GM21447 (cell line): Measurements from ENCODE around the gene BCL2.

ENCODE experiments used
- ATAC-seq: cut with Tn5 transposase; IDR thresholded peaks from one replicate; pipeline ENCODE4 v1.9.1; 2021; ENCODE audit not compliant: unreplicated experiment

The BCL2 gene

DNA sequence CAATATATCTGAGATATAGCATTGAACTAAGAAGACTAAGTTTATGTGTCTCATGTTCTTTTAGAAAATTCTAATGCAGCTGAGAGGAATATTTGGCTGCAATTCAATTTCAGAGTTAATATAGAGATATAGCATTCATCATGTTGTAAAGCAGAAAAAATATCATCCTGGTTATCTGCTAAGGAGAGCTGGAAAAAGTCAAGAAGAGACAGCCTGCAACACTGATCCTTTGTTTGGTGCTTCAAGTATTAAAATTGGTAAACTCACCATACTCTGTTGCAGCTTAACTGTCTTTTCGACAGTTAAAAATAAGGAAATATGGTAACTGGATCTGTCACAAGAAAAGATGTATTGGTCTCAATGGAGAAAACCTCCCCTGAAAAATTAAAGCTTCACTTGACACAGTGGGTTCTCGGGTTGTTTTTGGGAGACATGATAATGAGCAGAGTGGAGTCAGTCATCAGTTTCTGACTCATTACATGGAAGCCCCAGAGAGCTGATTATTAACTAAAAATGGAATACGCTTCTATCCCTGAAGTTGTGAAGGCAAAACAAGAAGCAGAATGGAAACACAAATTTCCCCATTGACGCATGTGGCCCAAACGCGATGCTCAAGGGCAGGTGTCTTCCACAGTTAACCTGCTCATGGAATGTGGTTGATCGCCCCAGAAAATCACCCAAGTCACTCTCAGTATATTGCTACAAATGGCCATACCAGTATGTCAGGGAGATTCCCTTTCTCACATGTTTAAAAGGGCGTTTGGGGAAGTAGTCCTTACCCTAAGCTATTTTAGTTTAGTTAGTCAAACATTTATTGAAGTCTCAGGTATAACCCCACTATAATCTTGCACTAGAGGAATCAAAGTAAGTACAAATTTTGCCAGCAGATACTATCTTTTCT is 8.2 kb downstream of the BCL2 start:
- peak; percentile 68 for ATAC-seq

DNA sequence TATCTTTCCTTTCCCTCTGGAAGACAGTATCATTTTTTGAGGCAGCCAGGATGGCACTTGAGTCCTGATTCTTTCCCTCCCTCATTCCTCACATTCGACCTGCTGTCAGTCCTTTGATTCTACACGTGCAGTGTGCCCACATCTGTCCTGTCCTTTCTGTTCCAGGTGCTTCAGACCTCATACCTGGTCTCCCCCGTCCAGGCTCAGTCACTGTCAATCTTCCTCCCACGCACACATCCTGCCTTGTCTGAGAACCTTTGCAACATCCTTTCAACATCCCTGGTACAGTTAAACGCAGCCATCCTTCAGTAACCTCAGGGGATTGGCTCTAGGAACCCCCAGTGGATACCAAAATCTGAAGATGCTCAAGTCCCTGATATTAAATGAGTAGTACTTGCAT is 10.1 kb downstream of the BCL2 start:
- ATAC-seq, result no peak

DNA sequence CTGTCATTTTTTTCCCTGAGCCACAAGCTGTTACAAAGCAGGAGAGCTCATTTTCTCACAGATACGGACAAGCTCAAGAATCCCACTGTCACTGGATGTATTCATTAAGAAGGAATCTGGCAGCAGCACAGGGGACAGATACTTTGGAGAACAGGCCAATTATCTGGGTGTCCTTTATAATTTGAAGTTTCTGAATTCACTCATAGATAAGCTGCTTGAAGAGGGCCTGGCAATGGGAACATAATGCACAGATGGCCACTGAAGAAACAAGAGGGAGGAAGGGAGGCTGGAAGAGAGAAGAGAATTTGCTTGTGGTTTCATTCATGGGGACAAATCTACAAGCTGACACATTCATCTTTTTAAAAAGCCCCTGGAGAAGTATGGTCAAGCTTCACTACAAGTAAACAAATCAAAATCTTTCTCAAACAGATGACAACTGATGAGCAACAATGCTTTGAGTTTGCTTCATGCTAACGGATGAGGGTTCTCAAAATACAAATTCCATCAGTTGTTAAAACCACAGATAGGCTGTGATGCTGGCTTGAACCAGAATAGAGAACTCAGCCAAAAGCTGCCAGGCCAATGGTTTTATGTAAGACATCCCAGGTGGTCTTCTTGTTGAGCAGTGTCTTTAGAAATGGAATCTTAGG is 11.9 kb downstream of the BCL2 start:
- no peak for ATAC-seq

DNA sequence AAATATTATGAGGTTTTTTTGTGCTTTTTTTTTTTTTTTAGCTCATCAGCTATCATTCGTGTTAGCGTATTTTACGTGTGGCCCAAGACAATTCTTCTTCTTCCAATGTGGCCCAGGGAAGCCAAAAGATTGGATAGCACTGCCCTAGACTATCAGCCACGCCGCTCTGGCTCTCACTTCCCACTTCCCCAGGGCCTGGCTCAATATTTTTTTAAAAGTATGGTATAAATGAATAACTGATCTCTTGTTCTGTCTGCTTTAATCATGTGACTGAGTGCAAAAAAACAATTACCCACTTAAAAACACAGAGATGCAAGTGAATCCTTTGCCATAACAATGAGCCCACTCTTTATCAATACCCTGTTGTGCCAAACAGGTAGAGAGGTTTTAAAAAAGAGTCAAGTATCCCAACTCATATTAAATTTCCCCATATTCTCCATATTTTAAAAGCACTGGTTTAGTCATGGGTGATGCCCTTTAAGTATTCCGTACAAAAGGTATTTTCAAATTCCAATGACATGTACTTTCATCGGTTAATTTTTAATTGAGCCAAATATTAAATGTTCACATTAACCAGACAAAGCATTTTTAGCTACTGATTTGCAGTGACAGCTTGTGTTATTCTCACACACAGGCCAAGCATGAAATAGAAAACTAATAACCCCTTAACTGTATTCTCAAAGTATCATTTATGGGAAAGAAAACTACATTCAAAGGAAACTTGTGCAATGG is 12.6 kb downstream of the BCL2 start:
- no peak for ATAC-seq

DNA sequence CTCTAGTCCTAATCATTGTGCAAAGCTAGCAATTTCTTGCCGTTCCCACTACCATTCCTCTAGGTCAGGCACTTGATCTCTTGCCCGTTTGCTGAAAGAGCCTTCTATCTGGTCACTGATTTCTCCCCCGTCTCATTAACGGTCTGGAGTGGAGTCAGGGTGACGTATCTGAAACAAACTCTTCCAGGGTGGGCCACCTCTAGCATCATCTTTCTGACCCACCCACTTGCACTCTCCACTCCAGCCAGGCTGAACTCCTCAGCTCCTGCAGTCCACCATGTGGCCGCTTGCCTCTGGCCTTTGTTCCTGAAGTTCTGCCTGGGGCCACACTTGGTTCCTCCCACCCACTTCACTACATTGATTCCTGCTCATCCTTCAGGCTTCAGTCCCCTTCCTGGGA is 13.3 kb downstream of the BCL2 start:
- no peak for ATAC-seq

DNA sequence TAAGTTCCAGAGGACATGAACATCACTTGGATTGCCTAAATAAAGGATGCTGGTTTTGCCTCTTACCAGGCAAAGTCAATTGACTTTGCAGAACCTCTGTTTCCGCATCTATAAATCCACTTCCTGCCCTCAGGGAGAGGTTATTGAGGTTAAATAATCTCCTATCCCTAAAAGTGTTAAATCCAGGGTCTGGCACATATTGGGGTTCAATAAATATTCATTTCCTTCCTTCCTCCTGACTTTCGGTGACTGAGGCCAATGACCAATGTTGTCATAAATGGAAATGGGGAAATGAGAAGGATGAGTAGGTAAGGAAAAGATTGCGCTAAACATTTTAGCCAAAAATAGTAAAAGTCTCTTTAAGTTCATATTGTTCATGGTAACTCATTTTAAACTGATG is 16.0 kb downstream of the BCL2 start:
- ATAC-seq, result no peak

DNA sequence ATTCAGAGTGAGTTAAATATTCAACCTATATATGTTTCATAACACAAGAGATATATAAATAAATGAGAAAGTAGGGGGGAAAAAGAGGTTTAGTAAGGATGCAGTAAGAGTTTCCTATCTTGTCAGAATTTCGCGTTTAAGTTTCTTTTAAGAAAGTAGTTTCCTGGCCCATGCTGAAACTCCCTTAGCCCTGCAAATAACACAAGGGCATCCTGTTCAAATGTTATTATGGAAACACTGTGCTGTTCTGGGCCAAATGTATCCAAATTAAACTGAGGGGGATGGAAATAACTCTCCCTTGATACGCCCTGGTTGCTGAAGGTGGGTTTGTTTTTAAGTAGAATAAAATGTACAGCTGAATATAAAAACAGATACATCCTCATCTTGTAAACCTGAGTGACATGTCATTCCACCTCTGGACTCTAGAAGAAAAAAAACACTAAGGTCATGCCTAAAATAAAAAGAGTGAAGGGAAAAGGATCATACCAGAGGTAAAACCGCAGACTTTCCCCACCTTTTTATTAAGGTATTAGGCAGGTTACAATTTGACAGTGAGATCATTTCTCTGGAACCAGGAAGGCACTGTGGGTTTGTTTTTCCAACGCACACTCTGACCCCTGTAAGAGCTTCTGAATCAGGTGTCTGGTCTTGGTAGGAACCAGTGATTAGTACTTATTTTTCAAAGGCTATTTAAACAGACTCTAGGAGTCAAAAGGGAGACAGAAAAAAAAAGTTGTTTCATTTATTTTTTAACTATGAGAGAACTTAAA is 16.7 kb downstream of the BCL2 start:
- ATAC-seq, result no peak

DNA sequence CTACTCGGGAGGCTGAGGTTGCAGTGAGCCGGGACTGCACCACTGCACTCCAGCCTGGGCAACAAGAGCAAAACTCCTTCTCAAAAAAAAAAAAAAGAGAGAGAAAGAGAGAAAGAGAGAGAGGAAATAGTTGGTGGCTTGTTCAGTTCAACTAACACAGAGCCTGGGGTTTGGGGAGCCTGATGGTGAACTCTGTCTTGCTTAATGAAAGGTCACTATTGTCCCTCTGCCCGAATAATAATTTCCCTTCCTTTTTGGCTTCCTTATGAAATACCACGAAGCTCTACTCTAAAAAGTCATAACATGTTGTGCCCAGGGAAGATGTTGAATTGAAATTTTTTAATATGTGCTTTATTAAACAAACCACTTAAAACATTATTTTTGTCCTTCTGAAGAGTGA is 17.3 kb downstream of the BCL2 start:
- ATAC-seq, result no peak

DNA sequence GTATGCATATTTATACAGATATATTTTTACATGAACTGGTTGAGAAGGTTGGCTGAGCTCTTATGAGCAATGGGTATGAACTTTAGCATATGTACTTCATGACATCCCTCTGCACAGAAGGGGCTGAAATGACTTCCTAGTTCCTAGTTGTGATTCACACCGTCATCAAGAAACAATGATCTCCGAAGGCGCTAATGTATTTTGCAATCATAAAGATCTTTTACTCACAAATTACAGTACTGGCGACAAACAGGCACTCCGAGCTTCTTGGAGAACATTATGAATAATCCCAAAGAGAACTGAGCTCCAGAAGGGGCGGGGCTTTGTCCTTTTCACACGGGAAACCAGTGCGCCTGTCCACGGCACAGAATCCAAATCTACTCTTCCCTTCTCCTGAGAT is 18.1 kb downstream of the BCL2 start:
- no peak for ATAC-seq

DNA sequence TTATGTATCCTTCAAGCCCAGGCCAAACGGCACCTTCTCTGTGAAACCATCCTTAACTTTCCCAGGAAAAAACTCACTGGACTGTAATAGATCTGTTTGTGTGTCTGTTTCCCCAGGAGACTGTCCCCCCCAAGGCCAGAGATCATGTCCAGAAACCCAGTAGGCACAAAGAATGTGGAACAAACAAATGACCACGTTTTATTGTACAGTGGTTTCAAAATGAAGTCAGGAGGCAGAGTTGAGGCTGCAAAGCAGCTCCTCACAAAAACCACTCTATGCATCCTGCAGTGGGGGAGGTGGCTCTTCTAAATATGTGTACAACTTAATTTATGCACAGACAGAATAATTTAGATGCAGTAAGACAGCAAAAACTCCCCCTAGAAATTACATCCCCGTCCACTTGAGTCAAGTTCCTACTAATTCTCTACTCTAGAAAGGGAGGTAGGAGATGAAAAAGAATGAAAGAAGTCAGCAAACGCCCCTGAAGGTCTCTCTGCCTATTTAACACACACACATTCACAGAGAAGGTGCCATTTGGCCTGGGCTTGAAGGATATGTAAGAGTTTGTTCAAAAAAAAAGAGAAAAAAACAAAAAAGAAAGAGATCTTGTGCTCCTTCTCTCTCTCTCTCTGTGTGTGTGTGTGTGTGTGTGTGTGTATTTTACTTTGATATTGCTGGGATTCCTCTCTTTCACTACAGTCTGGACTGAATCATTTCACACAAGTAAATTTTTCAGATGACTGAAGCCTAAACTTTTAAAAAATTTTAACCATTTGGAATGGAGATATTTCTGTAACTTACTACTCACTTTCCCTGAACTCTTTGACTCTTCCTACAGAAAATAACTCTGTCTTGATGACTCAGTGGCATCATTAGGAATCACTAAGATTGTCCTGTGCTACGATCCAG is 19.5 kb downstream of the BCL2 start:
- peak; percentile 68 for ATAC-seq

DNA sequence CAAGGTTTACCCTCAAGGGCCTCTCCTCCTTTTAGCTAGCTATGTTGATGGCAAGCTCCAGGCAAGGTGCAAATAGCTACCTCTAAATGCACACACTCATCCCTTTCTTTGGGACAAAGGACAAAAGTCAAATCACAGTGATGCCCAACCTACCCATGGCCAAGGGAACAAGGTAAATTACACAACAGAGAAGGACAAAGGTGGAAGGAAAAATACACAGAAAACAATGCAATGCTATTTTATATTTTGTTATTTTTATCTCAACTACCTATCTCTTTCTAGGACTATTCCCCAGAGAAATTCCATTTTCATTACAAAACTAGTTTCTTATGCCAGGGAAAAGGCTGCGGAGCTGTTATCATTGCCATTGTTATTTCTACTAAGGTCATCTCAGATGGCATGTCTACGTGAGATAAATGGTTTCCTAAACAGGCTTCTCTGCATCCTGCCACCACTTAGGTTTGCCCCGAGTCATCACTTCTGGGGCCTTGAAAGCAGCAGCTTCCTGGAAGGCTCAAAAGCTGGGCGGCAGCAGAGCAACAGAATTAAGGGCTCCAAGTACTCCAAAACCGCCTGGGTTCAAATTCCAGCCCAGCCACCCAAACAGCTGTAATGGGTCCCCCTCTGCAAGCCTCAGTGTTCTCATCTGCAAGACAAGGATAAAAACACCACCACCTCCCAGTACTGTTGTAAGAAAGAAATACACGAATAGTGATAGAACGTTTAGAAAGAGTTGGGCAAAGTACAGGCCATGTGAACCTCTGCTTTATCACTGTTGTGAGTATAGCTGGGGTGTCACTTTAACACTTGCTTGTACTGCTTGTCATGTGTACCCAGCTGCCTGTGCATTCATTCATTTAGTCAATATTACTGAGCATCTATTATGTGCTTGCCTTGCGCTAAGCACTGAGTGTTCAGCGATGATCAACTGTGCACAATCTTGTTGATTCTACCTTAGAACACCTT is 20.9 kb downstream of the BCL2 start:
- no peak for ATAC-seq

DNA sequence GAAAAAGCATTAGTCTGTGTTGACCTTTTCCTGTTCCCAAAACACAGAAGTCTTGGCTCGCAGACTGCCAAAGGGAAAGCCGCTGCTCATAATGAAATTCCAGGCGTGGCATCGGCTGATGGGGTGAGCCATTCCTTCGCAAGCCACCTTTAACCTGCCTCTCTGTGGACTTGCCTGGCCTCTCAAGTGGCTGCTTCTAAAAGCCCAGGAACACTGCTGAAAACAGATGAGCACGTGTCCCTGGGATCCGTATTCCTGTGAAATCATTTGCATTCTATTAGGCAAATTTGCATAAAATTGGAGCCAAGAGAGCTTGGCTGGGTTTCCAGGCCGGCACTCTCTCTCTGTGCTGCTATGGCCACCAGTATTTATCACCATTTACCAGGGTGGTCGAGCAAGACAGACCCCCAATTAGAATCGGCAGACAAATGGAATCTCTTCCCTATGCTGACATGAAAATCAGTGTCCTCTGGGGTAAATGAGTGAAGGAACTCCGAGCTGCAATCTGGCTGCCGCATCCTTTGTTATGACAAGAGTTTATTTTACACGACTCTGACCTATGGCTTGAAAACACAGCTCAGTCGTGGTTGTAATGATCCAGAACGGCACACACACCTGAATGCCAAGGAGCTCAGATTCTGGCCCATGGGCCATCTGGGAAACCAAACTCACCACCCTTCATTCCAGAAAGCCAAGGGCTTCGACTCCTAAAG is 21.7 kb downstream of the BCL2 start:
- no peak for ATAC-seq

DNA sequence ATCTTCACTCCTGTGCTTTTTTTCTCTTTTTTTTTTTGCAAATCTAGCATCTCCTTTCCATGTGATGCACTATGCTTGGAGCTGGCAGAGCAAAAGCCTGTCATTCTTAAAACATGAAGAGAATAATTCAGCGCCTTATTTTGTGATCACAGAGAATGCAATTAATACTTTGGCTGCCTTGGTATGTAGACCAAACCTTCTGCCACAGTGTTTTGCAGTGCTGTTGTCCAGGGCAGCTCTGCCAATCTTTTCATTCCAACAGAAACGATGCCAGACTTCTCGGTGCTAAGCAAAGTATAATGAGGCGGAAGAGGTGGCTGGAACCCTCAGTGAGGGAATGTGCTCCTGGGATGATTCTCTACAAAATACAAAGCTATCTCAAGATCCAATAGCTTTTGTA is 25.6 kb downstream of the BCL2 start:
- ATAC-seq, result no peak

DNA sequence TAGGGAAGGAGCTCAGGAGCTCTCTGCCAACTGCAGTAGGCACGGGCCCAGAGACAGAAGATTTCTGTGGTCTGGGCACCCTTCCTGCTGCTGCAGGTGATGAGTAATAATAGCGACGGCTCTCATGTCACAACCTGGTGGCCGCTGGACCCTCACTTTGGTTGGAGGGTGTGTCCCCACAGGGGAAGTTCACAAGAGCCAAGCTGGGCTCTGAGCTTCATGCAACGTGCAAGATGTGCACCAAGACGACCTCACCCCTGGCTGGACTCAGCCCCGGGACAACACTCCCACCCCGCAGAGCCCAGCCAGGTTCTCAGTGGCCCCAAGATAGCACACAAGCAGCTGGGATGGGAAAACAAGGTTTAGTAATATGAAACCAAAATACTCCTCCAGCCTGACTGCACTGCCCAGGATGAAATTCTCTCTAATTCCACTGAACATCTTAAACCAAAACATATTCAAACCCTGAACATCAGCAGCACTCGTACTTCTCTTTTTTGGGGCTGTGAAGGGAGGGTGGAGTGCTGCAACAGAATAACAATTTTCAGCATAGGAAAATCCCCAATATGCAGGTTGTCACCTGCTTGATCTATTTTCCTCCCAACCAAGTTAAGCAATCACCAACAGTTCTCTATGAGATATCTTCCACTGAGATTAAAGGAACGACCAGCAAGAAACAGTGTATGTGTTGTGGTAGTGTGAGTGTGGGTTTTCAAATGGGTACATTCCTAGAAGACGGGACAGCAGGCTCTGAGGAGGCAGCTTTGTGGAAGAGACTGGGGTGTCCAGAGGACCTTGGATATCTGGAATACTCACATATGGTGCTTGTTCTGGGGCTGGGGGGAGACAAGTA is 26.5 kb downstream of the BCL2 start:
- ATAC-seq, result peak; percentile 72

DNA sequence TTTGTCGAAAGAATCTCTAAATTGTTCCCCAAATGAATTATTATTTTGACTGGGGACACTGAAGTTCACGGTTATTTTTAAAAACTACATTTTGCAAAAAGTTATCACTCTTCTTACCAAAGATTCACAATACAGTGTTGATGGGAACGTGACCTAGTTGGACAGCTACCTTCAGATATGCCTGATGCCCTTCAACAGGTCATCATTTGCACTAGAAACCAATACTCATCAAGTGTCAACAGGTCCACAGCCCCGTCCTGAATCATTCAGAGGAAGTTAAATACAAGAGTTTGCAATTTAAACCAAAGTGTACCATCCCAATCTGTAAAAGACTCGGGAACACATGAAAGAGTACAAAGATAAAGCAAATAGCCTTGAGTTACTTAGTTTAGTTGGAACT is 28.3 kb downstream of the BCL2 start:
- no peak for ATAC-seq

DNA sequence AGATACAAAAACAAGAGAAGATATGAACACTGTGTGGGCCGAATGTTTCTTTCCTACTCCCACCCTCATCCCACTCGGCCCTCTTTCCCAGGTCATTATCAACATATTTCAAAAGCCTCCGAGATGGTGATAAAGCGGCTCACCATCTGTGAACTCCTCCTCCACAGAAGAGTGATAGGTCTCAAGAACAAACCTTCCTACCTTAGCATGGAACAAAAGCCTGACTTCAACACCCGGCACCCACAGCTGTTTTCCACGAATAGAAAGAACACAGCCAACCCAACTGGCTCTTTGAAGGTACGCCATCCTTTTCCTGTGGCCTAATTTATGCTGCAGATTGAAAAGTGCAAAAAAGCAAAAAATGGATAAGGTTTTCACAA is 28.8 kb downstream of the BCL2 start:
- ATAC-seq, result no peak

DNA sequence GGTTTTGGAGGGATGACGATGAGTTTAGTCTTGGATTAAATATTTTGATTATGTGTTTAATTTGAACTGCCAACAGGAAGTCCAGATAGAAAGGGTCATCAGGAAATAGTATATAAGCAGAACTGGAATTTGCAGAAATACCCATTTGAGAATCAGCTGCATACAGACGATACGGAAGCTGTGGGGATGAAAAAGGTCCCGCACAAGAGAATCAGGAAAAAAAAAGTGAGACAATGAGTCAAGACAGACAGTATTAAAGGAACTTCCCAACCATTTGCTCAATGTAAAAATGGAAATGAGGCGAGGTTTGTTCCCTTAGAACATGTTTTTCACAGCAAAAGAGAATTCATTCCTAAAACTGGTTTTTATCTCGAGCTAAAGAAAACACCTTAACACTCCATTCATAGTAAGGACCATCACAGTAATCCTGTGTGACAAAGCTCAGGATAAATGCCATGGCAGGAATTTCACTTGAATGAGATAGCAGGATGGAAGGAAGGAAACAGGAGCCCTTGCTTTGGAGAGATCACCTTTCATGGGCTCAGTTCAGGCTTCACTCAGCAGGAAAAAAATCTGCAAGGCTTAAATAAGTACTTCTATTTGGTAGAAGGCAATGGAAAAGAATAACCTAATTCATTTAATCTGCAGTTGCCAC is 29.3 kb downstream of the BCL2 start:
- ATAC-seq, result no peak
